HepG2 (cell line): ENCODE results near the gene RUSF1. TPM values are rescaled to one million over a fixed set of nuclear protein-coding genes. Genes with fewer than 3 reads are reported as not detected.

ENCODE experiments used
- ATAC-seq: fragments of 200-7000 bp; cut with Tn5 transposase; 3 replicates; pipeline ENCODE4 v1.9.1; 2020; ENCODE audit warnings: mild to moderate bottlenecking, moderate library complexity
- BruUV-seq: library from RNA; stranded (reverse); fragments of 400-500 nt; replicated peaks from 2 replicates; lab custom pipeline; 2021; lab: Mats Ljungman, UMichigan
- CTCF ChIA-PET: fragments of 300-600 bp; formaldehyde crosslinking; extraction: SDS; loops from one replicate; lab custom pipeline; 2021; ENCODE audit warnings: low total read pairs, inconsistent platforms, low intra/inter-chr PET ratio; lab: Yijun Ruan, JAX
- POLR2A ChIA-PET: fragments of 350-600 bp; sonication (Branson Sonifier 250); formaldehyde crosslinking; loops from one replicate; lab custom pipeline; 2020; ENCODE audit warnings: antibody characterized with exemption, inconsistent platforms; lab: Yijun Ruan, JAX
- DNase-seq: peaks from one replicate; pipeline ENCODE4 v3.0.0-alpha.2; 2015; ENCODE audit warnings: low spot score
- FAIRE-seq: peaks from 3 replicates; lab custom pipeline; 2011; peaks lifted over from hg19 to GRCh38; lab: Jason Lieb, UNC
- H2AFZ ChIP-seq: one replicate; pipeline ENCODE4 v1.6.1; 2011; ENCODE audit warnings: low read length, inconsistent platforms
- H3K27ac ChIP-seq: fragments of 300-600 bp; 3 replicates; pipeline ENCODE4 v1.8.0; 2011; ENCODE audit warnings: mixed run types, mild to moderate bottlenecking, mixed read lengths, low read length, inconsistent platforms; ENCODE audit not compliant: insufficient read depth; ENCODE audit errors: extremely low read length
- H3K27me3 ChIP-seq, 2 experiments: fragments of 200-600 bp in 1 of 2; 2 replicates in 1 of 2; 3 replicates in 1 of 2; pipeline versions ENCODE4 v1.6.0 to v1.8.0; 2011; ENCODE audit warnings: low read length in 2 of 2, mild to moderate bottlenecking in 2 of 2, moderate library complexity in 2 of 2, inconsistent platforms in 1 of 2; ENCODE audit not compliant: insufficient read depth in 2 of 2, control insufficient read depth in 1 of 2
- H3K36me3 ChIP-seq, 2 experiments: fragments of 200-600 bp in 1 of 2; replicated peaks in 1 of 2; 2 replicates in 1 of 2; 3 replicates in 1 of 2; pipeline versions ENCODE4 v1.5.1 to v1.8.0; 2011; ENCODE audit warnings: low read length in 2 of 2, inconsistent platforms in 1 of 2; ENCODE audit not compliant: insufficient read depth in 2 of 2, control insufficient read depth in 1 of 2
- H3K4me1 ChIP-seq: 2 replicates; pipeline ENCODE4 v1.5.1; 2012; ENCODE audit warnings: low read length, inconsistent platforms; ENCODE audit not compliant: insufficient read depth
- H3K4me2 ChIP-seq: 2 replicates; pipeline ENCODE4 v1.6.0; 2011; ENCODE audit warnings: low read depth, low read length, inconsistent platforms
- H3K4me3 ChIP-seq, 3 experiments: fragments of 200-600 bp in 1 of 3; sonication (generic), shearing (Covaris generic) in 1 of 3; replicated peaks in 1 of 3; 2 replicates each; pipeline ENCODE4 v1.5.1; 2011 to 2016; ENCODE audit warnings: low read length in 3 of 3, inconsistent platforms in 2 of 3, low read depth in 2 of 3, mild to moderate bottlenecking in 2 of 3, control low read depth in 1 of 3, mixed read lengths in 1 of 3; ENCODE audit not compliant: insufficient read depth in 1 of 3
- H3K79me2 ChIP-seq: one replicate; pipeline ENCODE4 v1.6.1; 2011; ENCODE audit warnings: low read length, inconsistent platforms; ENCODE audit not compliant: insufficient read depth
- H3K9ac ChIP-seq: 2 replicates; pipeline ENCODE4 v1.6.0; 2011; ENCODE audit warnings: mild to moderate bottlenecking, low read depth, low read length, inconsistent platforms; ENCODE audit not compliant: insufficient read depth
- H3K9me3 ChIP-seq: 2 replicates; pipeline ENCODE4 v1.5.1; 2012; ENCODE audit warnings: mild to moderate bottlenecking, low read length
- H4K20me1 ChIP-seq: 2 replicates; pipeline ENCODE4 v1.6.0; 2011; ENCODE audit warnings: inconsistent platforms, mild to moderate bottlenecking, low read length, moderate library complexity; ENCODE audit not compliant: insufficient read depth
- ARID2 ChIP-seq: sonication (generic); formaldehyde crosslinking; IDR thresholded peaks from 2 replicates; pipeline ENCODE4 v1.8.1; 2022; ENCODE audit warnings: mild to moderate bottlenecking, missing genetic modification reagents, borderline replicate concordance
- EP300 ChIP-seq, 3 experiments: sonication (generic) in 1 of 3; formaldehyde crosslinking in 1 of 3; IDR thresholded peaks; 2 replicates each; pipeline versions ENCODE4 v1.5.1 to v1.6.1; 2011 to 2020; ENCODE audit warnings: low read depth in 2 of 3, low read length in 2 of 3, borderline replicate concordance in 1 of 3, improper control_type of control experiment in 1 of 3, mild to moderate bottlenecking in 1 of 3, missing genetic modification reagents in 1 of 3, moderate library complexity in 1 of 3
- HNRNPL ChIP-seq: fragments of 200-400 bp; formaldehyde crosslinking; IDR thresholded peaks from 2 replicates; pipeline ENCODE4 v1.6.1; 2017; ENCODE audit warnings: mild to moderate bottlenecking, low read depth, low read length
- KLF9 ChIP-seq: IDR thresholded peaks from 2 replicates; pipeline ENCODE4 v1.6.1; 2016; ENCODE audit warnings: low read depth
- LRRFIP1 ChIP-seq: sonication (generic); formaldehyde crosslinking; conservative IDR thresholded peaks from 2 replicates; pipeline ENCODE4 v1.4.0; 2020; ENCODE audit warnings: missing genetic modification reagents
- RORA ChIP-seq: sonication (generic); formaldehyde crosslinking; IDR thresholded peaks from 2 replicates; pipeline ENCODE4 v1.5.0; 2020; ENCODE audit warnings: mild to moderate bottlenecking, missing genetic modification reagents, moderate library complexity
- ZNF10 ChIP-seq: sonication (generic); formaldehyde crosslinking; IDR thresholded peaks from 2 replicates; pipeline ENCODE4 v1.4.0; 2020; ENCODE audit warnings: mild to moderate bottlenecking, low read depth, missing genetic modification reagents, borderline replicate concordance
- ZNF263 ChIP-seq: sonication (generic); formaldehyde crosslinking; IDR thresholded peaks from 2 replicates; pipeline ENCODE4 v1.4.0; 2020; ENCODE audit warnings: missing genetic modification reagents
- ZNF296 ChIP-seq: sonication (generic); formaldehyde crosslinking; conservative IDR thresholded peaks from 2 replicates; pipeline ENCODE4 v1.5.0; 2020; ENCODE audit warnings: mild to moderate bottlenecking, missing genetic modification reagents
- ZNF577 ChIP-seq: sonication (generic); formaldehyde crosslinking; IDR thresholded peaks from 2 replicates; pipeline ENCODE4 v1.4.0; 2020; ENCODE audit warnings: mild to moderate bottlenecking, low read depth, missing genetic modification reagents, borderline replicate concordance
- ZNF646 ChIP-seq: sonication (generic); formaldehyde crosslinking; IDR thresholded peaks from 2 replicates; pipeline ENCODE4 v1.9.0; 2021; ENCODE audit warnings: mild to moderate bottlenecking, missing genetic modification reagents
- ZSCAN20 ChIP-seq: sonication (generic); formaldehyde crosslinking; IDR thresholded peaks from 2 replicates; pipeline ENCODE4 v1.4.0; 2020; ENCODE audit warnings: missing genetic modification reagents, mild to moderate bottlenecking, borderline replicate concordance
- ZUFSP ChIP-seq: sonication (generic); formaldehyde crosslinking; IDR thresholded peaks from 2 replicates; pipeline ENCODE4 v1.9.0; 2021; ENCODE audit warnings: missing genetic modification reagents, mild to moderate bottlenecking, borderline replicate concordance
- WGBS: methylation state at CpG from one replicate; pipeline ENCODE4 v1.1.6; 2017; ENCODE audit warnings: low lambda C conversion rate; 5-methylcytosine and 5-hydroxymethylcytosine counted together
- in situ Hi-C: cut with HindIII; loops from 2 replicates; pipeline ENCODE4 v1.10.0; 2017; ENCODE audit warnings: low pct_unique_long_range_greater_than_20kb; ENCODE audit not compliant: extremely low pct_ligation_motif_present
- intact Hi-C: fragments of 100-400 bp; cut with micrococcal nuclease; formaldehyde crosslinking; loops from one replicate; pipeline ENCODE4 v1.10.0; 2022; ENCODE audit not compliant: unreplicated experiment
- polyA plus RNA-seq, 8 experiments: library from polyadenylated mRNA; depleted of rRNA in 3 of 8; stranded (reverse) in 7 of 8; unstranded in 1 of 8; fragments of >200 nt; fragmentation: Illumina TruSeq in 4 of 8; extraction: Trizol in 4 of 8; gene quantifications; 2 replicates each; pipeline versions ENCODE4 v1.2.1 to v1.2.3, GENCODE V29; 2011 to 2016; ENCODE audit warnings: low read depth in 4 of 8, missing spikeins in 1 of 8, mixed read lengths in 1 of 8; ENCODE audit not compliant: insufficient read depth in 1 of 8
- total RNA-seq, 5 experiments: library from RNA; depleted of rRNA; stranded (reverse); fragments of >200 nt; fragmentation: Illumina TruSeq; extraction: Trizol; gene quantifications; 2 replicates each; pipeline ENCODE4 v1.2.3, GENCODE V29; 2016; ENCODE audit warnings: low read depth in 1 of 5

RUSF1 gene
- total and polyA plus RNA-seq, 2 of the 13 experiments (the other 11 are each of a cell fraction or from before 2014, with no cell fraction given): 40.8 to 50.2 TPM

GRCh38 chr16:31507617-31507928 is 618 bp downstream of the RUSF1 start:
- peaks cover 0 to 6% of the 10 kb centered on the region in 2 experiments; a peak in 1 of 5 replicates for H3K27me3 ChIP-seq
- intact Hi-C loops: loop anchor here (5.0 kb wide), 1 partner anchor 365 kb away; the partner anchor contains the start of gene ZNF267
- H3K9ac ChIP-seq: peak overlapping the region; percentile 98
- peak overlapping the region; percentile 89 for H3K27ac ChIP-seq
- peak overlapping the region; percentile 90 to 98 (median 90) for H3K4me3 ChIP-seq
- ChIA-PET POLR2A (interaction anchor here (0.6 to 3.1 kb wide), 17 partner anchors 10 to 434 kb away, joined by 3 to 40 read pairs (median 6); partner anchors contain the start of genes ARMC5, KAT8, SLC5A2 and ZNF267), CTCF (no interaction called here)
- no peak overlapping the region for H2AFZ ChIP-seq
- H3K79me2 ChIP-seq: peaks cover 18% of the 10 kb centered on the region
- 3% methylated on average over 12 of the region's 12 CpGs for WGBS
- no peaks in the 10 kb centered on the region for H3K9me3 ChIP-seq
- peaks cover 0 to 9% of the 10 kb centered on the region in 2 experiments; a peak in 2 of 5 replicates for H3K36me3 ChIP-seq
- no peak for DNase-seq
- H3K4me1 ChIP-seq: peaks cover 47% of the 10 kb centered on the region
- no peaks in the 10 kb centered on the region for H4K20me1 ChIP-seq
- BruUV-seq: no TSS peak
- in situ Hi-C loops: no loop called here
- no peak; the same call in 1 of the 3 replicates for ATAC-seq
- FAIRE-seq: no peak
- peak overlapping the region; percentile 89 for H3K4me2 ChIP-seq
- TF ChIP-seq LRRFIP1 (CRISPR knock-in tag) (no peak), ZNF296 (CRISPR knock-in tag) (0 out of 2 replicates have a peak, but pooled peaks have one; percentile 34), KLF9 (CRISPR knock-in tag) (0 out of 2 replicates have a peak, but pooled peaks have one; percentile 1), HNRNPL (no peak), ZUFSP (CRISPR knock-in tag) (no peak), ZNF577 (no peak), ZNF646 (no peak), ZNF10 (0 out of 2 replicates have a peak, but pooled peaks have one; percentile 19), ZNF263 (no peak), EP300 (IDR thresholded peaks at IDR 0.05; ENCODE audit: low read depth in 2 of 2, low read length in 2 of 2) (no peak), EP300 (CRISPR knock-in tag; IDR thresholded peaks at IDR 0.05; ENCODE audit: borderline replicate concordance) (no peak), RORA (no peak), ARID2 (peak; percentile 91; the same call in 1 of the 2 replicates), ZSCAN20 (0 out of 2 replicates have a peak, but pooled peaks have one; percentile 1)
